Measurements from ENCODE around the gene CBX3.
"Not testable (repeated sequence)": the region's sequence is repeated elsewhere in the genome, so short reads cannot be mapped to it uniquely, and the experiment has no call there.

Gene CBX3

GRCh38 chr7:26208040-26208439 lies 6.5 kb downstream of the CBX3 start:
- DNase-seq: no peak

GRCh38 chr7:26212921-26213718 lies 11.6 kb downstream of the CBX3 start:
- DNase-seq: no peak

GRCh38 chr7:26213807-26214515 lies 12.4 kb downstream of the CBX3 start:
- no peak for DNase-seq

GRCh38 chr7:26216049-26216448 lies 14.5 kb downstream of the CBX3 start:
- no peak for DNase-seq

GRCh38 chr7:26224359-26224758 lies 22.8 kb downstream of the CBX3 start:
- DNase-seq: no peak

- DNase-seq: no peak
Measured at GRCh38 chr7:26227987-26228386, 26.4 kb downstream of the CBX3 start.

- peak; percentile 31 for DNase-seq
Measured at GRCh38 chr7:26233902-26234511, 32.5 kb downstream of the CBX3 start.

GRCh38 chr7:26237035-26237807 lies 35.7 kb downstream of the CBX3 start:
- DNase-seq: no peak

- DNase-seq: no peak
Measured at GRCh38 chr7:26238032-26238431, 36.5 kb downstream of the CBX3 start.

- DNase-seq: no peak
Measured at GRCh38 chr7:26245150-26245549, 43.6 kb downstream of the CBX3 start.

- no peak for DNase-seq
Measured at GRCh38 chr7:26250239-26250638, 48.7 kb downstream of the CBX3 start.

GRCh38 chr7:26261866-26262265 lies 60.3 kb downstream of the CBX3 start:
- not testable (repeated sequence) for DNase-seq
